Epithelial cell of esophagus (primary cell): ENCODE data around the gene RXFP2.
A peak's percentile ranks its signal among the peaks of the same experiment; 100 is the strongest.

Experiments
- DNase-seq: peaks from one replicate; pipeline ENCODE4 v3.0.0; 2010; ENCODE audit warnings: low read depth
- H3K4me3 ChIP-seq: 2 replicates; pipeline ENCODE4 v1.5.1; 2011; ENCODE audit warnings: mild to moderate bottlenecking, low read length, control low read depth
- TF ChIP-seq, protein P1 (sequence below): IDR thresholded peaks from 2 replicates; pipeline ENCODE4 v1.5.1; 2011; ENCODE audit warnings: low read depth, mild to moderate bottlenecking, low read length, control low read depth, inconsistent platforms; ENCODE audit not compliant: insufficient read depth; ENCODE audit errors: missing control alignments

The RXFP2 gene

GRCh38 chr13:31775148-31775547, 35.8 kb downstream of the RXFP2 start:
- TF ChIP-seq, protein P1, sequence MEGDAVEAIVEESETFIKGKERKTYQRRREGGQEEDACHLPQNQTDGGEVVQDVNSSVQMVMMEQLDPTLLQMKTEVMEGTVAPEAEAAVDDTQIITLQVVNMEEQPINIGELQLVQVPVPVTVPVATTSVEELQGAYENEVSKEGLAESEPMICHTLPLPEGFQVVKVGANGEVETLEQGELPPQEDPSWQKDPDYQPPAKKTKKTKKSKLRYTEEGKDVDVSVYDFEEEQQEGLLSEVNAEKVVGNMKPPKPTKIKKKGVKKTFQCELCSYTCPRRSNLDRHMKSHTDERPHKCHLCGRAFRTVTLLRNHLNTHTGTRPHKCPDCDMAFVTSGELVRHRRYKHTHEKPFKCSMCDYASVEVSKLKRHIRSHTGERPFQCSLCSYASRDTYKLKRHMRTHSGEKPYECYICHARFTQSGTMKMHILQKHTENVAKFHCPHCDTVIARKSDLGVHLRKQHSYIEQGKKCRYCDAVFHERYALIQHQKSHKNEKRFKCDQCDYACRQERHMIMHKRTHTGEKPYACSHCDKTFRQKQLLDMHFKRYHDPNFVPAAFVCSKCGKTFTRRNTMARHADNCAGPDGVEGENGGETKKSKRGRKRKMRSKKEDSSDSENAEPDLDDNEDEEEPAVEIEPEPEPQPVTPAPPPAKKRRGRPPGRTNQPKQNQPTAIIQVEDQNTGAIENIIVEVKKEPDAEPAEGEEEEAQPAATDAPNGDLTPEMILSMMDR, result no peak
- H3K4me3 ChIP-seq, result no peak overlapping the region
- no peak for DNase-seq

GRCh38 chr13:31775686-31776085, 36.4 kb downstream of the RXFP2 start:
- H3K4me3 ChIP-seq, result no peak overlapping the region
- no peak for DNase-seq
- TF ChIP-seq, protein P1, result no peak

DNA sequence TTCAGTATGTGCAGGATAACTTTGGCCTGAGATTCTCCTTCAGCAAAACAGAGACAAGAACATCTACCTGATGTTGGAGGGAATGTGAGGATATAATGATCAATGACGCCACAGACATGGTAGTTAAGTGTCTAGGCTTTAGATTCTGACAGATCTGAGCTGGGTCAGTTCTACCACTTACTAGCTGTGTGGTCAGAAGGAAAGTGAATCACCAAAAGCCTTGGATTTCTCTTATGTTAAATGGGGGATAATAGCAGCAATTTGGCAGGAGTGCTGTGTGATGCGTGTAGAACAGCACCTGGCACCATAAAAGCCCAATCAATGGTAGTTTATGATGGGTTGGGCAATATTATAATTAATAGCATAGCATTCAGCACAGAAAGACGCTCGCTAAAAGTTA, 41.7 kb downstream of the RXFP2 start:
- H3K4me3 ChIP-seq, result no peak overlapping the region
- TF ChIP-seq, protein P1, result no peak
- DNase-seq, result no peak

- DNase-seq, result peak; percentile 63
- H3K4me3 ChIP-seq, result no peak overlapping the region
- TF ChIP-seq, protein P1, result no peak
Measured at GRCh38 chr13:31786011-31786410, 46.7 kb downstream of the RXFP2 start.

- TF ChIP-seq, protein P1, result no peak
- H3K4me3 ChIP-seq, result no peak overlapping the region
- DNase-seq, result no peak
Measured at GRCh38 chr13:31790992-31791391, 51.7 kb downstream of the RXFP2 start.

DNA sequence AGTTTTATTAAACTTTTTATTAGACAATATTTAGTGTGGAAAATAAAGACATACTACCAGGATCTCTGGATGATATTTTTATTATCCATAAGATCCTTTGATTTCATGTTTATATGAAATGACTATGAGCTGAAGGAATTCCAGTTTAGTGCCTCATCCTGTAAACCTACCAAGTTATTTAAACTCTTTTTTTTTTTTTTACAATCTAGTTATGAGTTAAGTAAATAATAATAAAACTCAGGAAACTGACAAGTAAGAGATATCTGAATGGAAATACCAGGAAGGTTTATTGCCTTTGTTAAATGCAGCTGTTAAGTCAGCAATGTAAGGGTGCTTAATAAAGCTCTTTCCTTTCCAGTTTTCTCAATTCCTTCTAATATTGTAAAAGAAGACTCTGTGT, 53.9 kb downstream of the RXFP2 start:
- TF ChIP-seq, protein P1, result no peak
- no peak overlapping the region for H3K4me3 ChIP-seq
- DNase-seq, result no peak

GRCh38 chr13:31794452-31794851, 55.1 kb downstream of the RXFP2 start:
- TF ChIP-seq, protein P1, result no peak
- H3K4me3 ChIP-seq, result no peak overlapping the region
- DNase-seq, result no peak
